K562 (cell line): ENCODE results near the gene BNIPL. TPM values are rescaled to one million over a fixed set of nuclear protein-coding genes. Genes with fewer than 3 reads are reported as not detected.

Experiments used
- GABPA ChIP-seq: fragments of 200-800 bp; sonication (Bioruptor generic); conservative IDR thresholded peaks from 2 replicates; pipeline ENCODE4 v1.6.1; 2016; ENCODE audit warnings: low read depth, missing genetic modification characterization, missing compliant biosample characterization
- HDAC6 ChIP-seq: IDR thresholded peaks from 2 replicates; pipeline ENCODE4 v1.6.1; 2012; ENCODE audit warnings: low read depth, mild to moderate bottlenecking, control low read depth, inconsistent platforms, low read length, moderate library complexity
- HMG20A ChIP-seq: fragments of 450-650 bp; formaldehyde crosslinking; conservative IDR thresholded peaks from 2 replicates; pipeline ENCODE4 v1.4.0; 2020; ENCODE audit warnings: mild to moderate bottlenecking, mixed read lengths
- IRF9 ChIP-seq: fragments of 450-650 bp; IDR thresholded peaks from 2 replicates; pipeline ENCODE4 v1.6.1; 2016; ENCODE audit warnings: missing biosample characterization, missing genetic modification characterization
- KLF13 ChIP-seq: fragments of 450-650 bp; IDR thresholded peaks from 2 replicates; pipeline ENCODE4 v1.6.1; 2016; ENCODE audit warnings: missing genetic modification characterization, low read depth, mild to moderate bottlenecking, missing compliant biosample characterization, moderate library complexity, borderline replicate concordance
- NFXL1 ChIP-seq: fragments of 450-650 bp; formaldehyde crosslinking; IDR thresholded peaks from 2 replicates; pipeline ENCODE4 v1.4.0; 2021; ENCODE audit warnings: mild to moderate bottlenecking
- NKRF ChIP-seq: fragments of 450-650 bp; IDR thresholded peaks from 2 replicates; pipeline ENCODE4 v1.6.1; 2016; ENCODE audit warnings: borderline replicate concordance
- RREB1 ChIP-seq: fragments of 250-450 bp; sonication (Bioruptor Pico); IDR thresholded peaks from 2 replicates; pipeline ENCODE4 v1.4.0; 2020
- ZBTB33 ChIP-seq: sonication (generic); formaldehyde crosslinking; IDR thresholded peaks from 2 replicates; pipeline ENCODE4 v1.8.1; 2023; ENCODE audit warnings: mild to moderate bottlenecking, missing genetic modification reagents
- ZFX ChIP-seq: sonication (generic); formaldehyde crosslinking; IDR thresholded peaks from 2 replicates; pipeline ENCODE4 v1.8.0; 2022; ENCODE audit warnings: mild to moderate bottlenecking, missing genetic modification reagents, moderate library complexity
- ZNF583 ChIP-seq: fragments of 250-450 bp; sonication (Bioruptor Pico); IDR thresholded peaks from 2 replicates; pipeline ENCODE4 v1.4.0; 2020
- ZNF77 ChIP-seq: fragments of 250-450 bp; sonication (Bioruptor Pico); IDR thresholded peaks from 2 replicates; pipeline ENCODE4 v1.5.0; 2020
- polyA plus RNA-seq, 8 experiments: library from polyadenylated mRNA; depleted of rRNA in 4 of 8; stranded (reverse) in 5 of 8; unstranded in 3 of 8; fragments of >200 nt; fragmentation: Nextera tagmentation in 2 of 8; fragmentation: Illumina TruSeq in 1 of 8; extraction: Ambion mirVana in 2 of 8; extraction: Trizol in 1 of 8; gene quantifications; 2 replicates each; pipeline versions ENCODE4 v1.2.1 to v1.2.3, GENCODE V29; 2011 to 2014; ENCODE audit warnings: inconsistent platforms in 1 of 8, missing spikeins in 1 of 8
- total RNA-seq, 7 experiments: library from RNA; depleted of rRNA in 6 of 7; stranded (reverse); fragments of >200 nt in 6 of 7; fragmentation: Illumina TruSeq in 2 of 7; extraction: Trizol in 2 of 7; gene quantifications; 2 replicates each; pipeline versions ENCODE4 v1.2.1 to v1.2.3, GENCODE V29; 2011 to 2021; ENCODE audit warnings: low replicate concordance in 1 of 7
- TF ChIP-seq, protein P1 (sequence below): fragments of 250-450 bp; sonication (Bioruptor Pico); IDR thresholded peaks from 2 replicates; pipeline ENCODE4 v1.8.0; 2021; ENCODE audit warnings: moderate library complexity, mild to moderate bottlenecking, inconsistent platforms

BNIPL gene
- total and polyA plus RNA-seq, 9 of the 15 experiments (the other 6 are each of a cell fraction or from before 2014, with no cell fraction given): 0.08 to 1.4 (median 0.68) TPM

- TF ChIP-seq, protein P1, sequence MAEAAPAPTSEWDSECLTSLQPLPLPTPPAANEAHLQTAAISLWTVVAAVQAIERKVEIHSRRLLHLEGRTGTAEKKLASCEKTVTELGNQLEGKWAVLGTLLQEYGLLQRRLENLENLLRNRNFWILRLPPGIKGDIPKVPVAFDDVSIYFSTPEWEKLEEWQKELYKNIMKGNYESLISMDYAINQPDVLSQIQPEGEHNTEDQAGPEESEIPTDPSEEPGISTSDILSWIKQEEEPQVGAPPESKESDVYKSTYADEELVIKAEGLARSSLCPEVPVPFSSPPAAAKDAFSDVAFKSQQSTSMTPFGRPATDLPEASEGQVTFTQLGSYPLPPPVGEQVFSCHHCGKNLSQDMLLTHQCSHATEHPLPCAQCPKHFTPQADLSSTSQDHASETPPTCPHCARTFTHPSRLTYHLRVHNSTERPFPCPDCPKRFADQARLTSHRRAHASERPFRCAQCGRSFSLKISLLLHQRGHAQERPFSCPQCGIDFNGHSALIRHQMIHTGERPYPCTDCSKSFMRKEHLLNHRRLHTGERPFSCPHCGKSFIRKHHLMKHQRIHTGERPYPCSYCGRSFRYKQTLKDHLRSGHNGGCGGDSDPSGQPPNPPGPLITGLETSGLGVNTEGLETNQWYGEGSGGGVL (CRISPR knock-in tag): no peak
- TF ChIP-seq HMG20A (CRISPR knock-in tag) (no peak), ZFX (CRISPR knock-in tag) (no peak), IRF9 (peak; percentile 88), ZNF583 (CRISPR knock-in tag) (0 out of 2 replicates have a peak, but pooled peaks have one; percentile 32), RREB1 (CRISPR knock-in tag) (0 out of 2 replicates have a peak, but pooled peaks have one; percentile 79), NKRF (0 out of 2 replicates have a peak, but pooled peaks have one; percentile 16), HDAC6 (no peak), KLF13 (tag) (no peak), ZBTB33 (CRISPR knock-in tag) (no peak), GABPA (tag) (no peak), NFXL1 (CRISPR knock-in tag) (no peak), ZNF77 (no peak)
Observed at GRCh38 chr1:151054971-151055547, 18.7 kb downstream of the BNIPL start (continued).
